Measurements from ENCODE around the gene RNF31.

Gene RNF31

DNA sequence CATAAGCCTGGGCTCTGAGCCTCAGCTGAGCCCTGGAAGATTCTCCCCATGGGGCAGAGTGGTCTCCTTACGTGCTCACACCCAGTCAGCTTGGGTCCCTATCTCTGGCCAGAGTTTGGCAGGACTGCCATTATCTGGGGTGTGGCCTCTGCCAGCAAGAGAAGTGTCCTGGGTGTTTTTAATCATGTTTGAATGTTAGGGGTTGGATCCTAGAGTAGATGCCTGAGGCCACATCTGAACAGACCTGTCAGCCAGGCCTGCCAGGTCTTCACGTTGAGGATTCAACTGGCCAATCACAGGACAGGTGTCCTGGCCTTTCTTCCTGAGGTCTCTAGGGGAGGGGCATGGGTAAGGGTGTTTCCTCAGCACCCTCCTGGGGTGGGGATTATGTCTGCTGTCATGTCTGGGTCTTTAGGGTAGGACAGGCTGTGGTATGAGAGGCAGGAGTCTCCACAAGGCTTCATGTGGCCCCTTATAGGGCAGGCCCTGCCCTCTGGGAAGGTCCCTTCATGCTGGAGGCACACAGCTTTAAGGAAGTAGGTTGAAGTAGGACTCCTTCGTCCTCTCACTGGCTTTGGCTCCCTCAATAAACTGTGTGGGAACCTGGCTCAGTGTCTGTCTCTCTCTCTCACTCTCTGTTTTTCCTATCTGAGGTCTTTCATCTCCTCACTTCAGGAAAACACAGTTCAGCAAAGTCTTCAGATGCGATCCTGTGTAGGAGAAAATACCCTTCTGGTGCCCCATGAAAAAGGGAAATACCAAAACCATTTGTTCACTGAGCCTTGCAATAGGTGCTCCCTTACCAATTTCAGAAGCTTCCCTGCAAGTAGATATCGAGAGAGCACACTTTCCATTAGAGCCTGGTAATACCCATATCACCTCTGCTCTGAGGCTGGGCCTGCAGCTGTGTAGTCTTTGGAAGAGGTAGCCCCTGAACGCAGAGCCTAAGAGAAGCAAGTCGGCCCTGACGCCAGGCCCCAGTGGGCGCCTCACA, 23.6 kb upstream of the RNF31 start:
- H3K27me3 ChIP-seq (ENCODE audit: control insufficient read depth, low read length): no peaks in the 10 kb centered on the region
- no peaks in the 10 kb centered on the region for H4K20me1 ChIP-seq (ENCODE audit: control insufficient read depth, insufficient read depth, low read depth, low read length)
- H3F3A ChIP-seq (ENCODE audit: control insufficient read depth, insufficient read depth): peaks cover 14% of the 10 kb centered on the region
- H3K79me2 ChIP-seq (ENCODE audit: control insufficient read depth, low read length): no peaks in the 10 kb centered on the region
- no peaks in the 10 kb centered on the region for H3K9me2 ChIP-seq (replicated peaks; ENCODE audit: control insufficient read depth, low read length)
- no peak for TF ChIP-seq EZH2phosphoT487 (IDR thresholded peaks at IDR 0.05; ENCODE audit: borderline replicate concordance, low read length)
- TF ChIP-seq, protein P1, sequence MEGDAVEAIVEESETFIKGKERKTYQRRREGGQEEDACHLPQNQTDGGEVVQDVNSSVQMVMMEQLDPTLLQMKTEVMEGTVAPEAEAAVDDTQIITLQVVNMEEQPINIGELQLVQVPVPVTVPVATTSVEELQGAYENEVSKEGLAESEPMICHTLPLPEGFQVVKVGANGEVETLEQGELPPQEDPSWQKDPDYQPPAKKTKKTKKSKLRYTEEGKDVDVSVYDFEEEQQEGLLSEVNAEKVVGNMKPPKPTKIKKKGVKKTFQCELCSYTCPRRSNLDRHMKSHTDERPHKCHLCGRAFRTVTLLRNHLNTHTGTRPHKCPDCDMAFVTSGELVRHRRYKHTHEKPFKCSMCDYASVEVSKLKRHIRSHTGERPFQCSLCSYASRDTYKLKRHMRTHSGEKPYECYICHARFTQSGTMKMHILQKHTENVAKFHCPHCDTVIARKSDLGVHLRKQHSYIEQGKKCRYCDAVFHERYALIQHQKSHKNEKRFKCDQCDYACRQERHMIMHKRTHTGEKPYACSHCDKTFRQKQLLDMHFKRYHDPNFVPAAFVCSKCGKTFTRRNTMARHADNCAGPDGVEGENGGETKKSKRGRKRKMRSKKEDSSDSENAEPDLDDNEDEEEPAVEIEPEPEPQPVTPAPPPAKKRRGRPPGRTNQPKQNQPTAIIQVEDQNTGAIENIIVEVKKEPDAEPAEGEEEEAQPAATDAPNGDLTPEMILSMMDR (IDR thresholded peaks at IDR 0.05; ENCODE audit: low read depth, low read length, poor library complexity, severe bottlenecking): no peak
- H3K27ac ChIP-seq (ENCODE audit: low read depth, low read length): no peak overlapping the region
- no peak overlapping the region for H3K4me3 ChIP-seq (ENCODE audit: low read length)
- no peak overlapping the region for H3K4me2 ChIP-seq (ENCODE audit: low read length)
- H3K4me1 ChIP-seq (ENCODE audit: control insufficient read depth, low read length): peaks cover 15% of the 10 kb centered on the region
- H3K9me3 ChIP-seq (ENCODE audit: control insufficient read depth, insufficient read depth, low read length): no peaks in the 10 kb centered on the region
- H3K36me3 ChIP-seq (ENCODE audit: control insufficient read depth, low read length): peaks cover 40% of the 10 kb centered on the region

- peaks cover 11% of the 10 kb centered on the region; the same call in 1 of the 2 replicates for H3F3A ChIP-seq (ENCODE audit: control insufficient read depth, insufficient read depth)
- TF ChIP-seq, protein P1 (IDR thresholded peaks at IDR 0.05; ENCODE audit: low read depth, low read length, poor library complexity, severe bottlenecking): no peak
- TF ChIP-seq EZH2phosphoT487 (IDR thresholded peaks at IDR 0.05; ENCODE audit: borderline replicate concordance, low read length): no peak
- H3K79me2 ChIP-seq (ENCODE audit: control insufficient read depth, low read length): no peaks in the 10 kb centered on the region
- H3K9me3 ChIP-seq (ENCODE audit: control insufficient read depth, insufficient read depth, low read length): no peaks in the 10 kb centered on the region
- no peaks in the 10 kb centered on the region for H4K20me1 ChIP-seq (ENCODE audit: control insufficient read depth, insufficient read depth, low read depth, low read length)
- no peak overlapping the region for H3K4me3 ChIP-seq (ENCODE audit: low read length)
- no peaks in the 10 kb centered on the region for H3K27me3 ChIP-seq (ENCODE audit: control insufficient read depth, low read length)
- peaks cover 14% of the 10 kb centered on the region; the same call in 1 of the 2 replicates for H3K36me3 ChIP-seq (ENCODE audit: control insufficient read depth, low read length)
- no peak overlapping the region for H3K4me2 ChIP-seq (ENCODE audit: low read length)
- H3K9me2 ChIP-seq (replicated peaks; ENCODE audit: control insufficient read depth, low read length): no peaks in the 10 kb centered on the region
- H3K27ac ChIP-seq (ENCODE audit: low read depth, low read length): no peak overlapping the region
- peaks cover 15% of the 10 kb centered on the region for H3K4me1 ChIP-seq (ENCODE audit: control insufficient read depth, low read length)
Observed at GRCh38 chr14:24126939-24127338, 20.4 kb upstream of the RNF31 start.

DNA sequence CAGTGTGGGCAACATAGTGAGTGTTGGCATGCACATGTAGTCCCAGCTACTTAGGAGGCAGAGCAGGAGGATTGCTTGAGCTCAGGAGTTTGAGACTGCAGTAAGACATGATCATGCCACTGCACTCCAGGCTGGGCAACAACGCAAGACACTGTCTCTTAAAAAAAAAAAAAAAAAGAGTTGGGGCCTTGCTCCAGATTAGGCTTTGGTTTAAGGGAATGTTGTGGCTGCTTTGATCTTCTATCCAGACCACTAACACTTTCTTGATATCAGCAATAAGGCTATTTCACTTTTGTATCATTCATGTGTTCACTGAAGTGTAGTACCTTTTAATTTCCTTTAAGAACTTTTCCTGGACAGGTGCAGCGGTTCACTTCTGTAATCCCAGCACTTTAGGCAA, 19.6 kb upstream of the RNF31 start:
- Histone ChIP-seq H4K20me1 (ENCODE audit: control insufficient read depth, insufficient read depth, low read depth, low read length) (no peaks in the 10 kb centered on the region), H3K79me2 (ENCODE audit: control insufficient read depth, low read length) (no peaks in the 10 kb centered on the region), H3F3A (ENCODE audit: control insufficient read depth, insufficient read depth) (peaks cover 11% of the 10 kb centered on the region; the same call in 1 of the 2 replicates), H3K9me2 (replicated peaks; ENCODE audit: control insufficient read depth, low read length) (no peaks in the 10 kb centered on the region), H3K36me3 (ENCODE audit: control insufficient read depth, low read length) (peaks cover 11% of the 10 kb centered on the region; the same call in 1 of the 2 replicates), H3K27me3 (ENCODE audit: control insufficient read depth, low read length) (no peaks in the 10 kb centered on the region), H3K27ac (ENCODE audit: low read depth, low read length) (no peak overlapping the region), H3K4me3 (ENCODE audit: low read length) (no peak overlapping the region), H3K4me1 (ENCODE audit: control insufficient read depth, low read length) (peaks cover 15% of the 10 kb centered on the region), H3K9me3 (ENCODE audit: control insufficient read depth, insufficient read depth, low read length) (no peaks in the 10 kb centered on the region), H3K4me2 (ENCODE audit: low read length) (peak overlapping the region; percentile 28)
- TF ChIP-seq, protein P1 (IDR thresholded peaks at IDR 0.05; ENCODE audit: low read depth, low read length, poor library complexity, severe bottlenecking): no peak
- TF ChIP-seq EZH2phosphoT487 (IDR thresholded peaks at IDR 0.05; ENCODE audit: borderline replicate concordance, low read length): no peak
